ENCODE measurements around the gene GARIN5B. TPM values are rescaled to one million over a fixed set of nuclear protein-coding genes. Genes with fewer than 3 reads are reported as not detected.

Gene GARIN5B
- total RNA-seq, 1 donor from 2014 or later: not detected

DNA sequence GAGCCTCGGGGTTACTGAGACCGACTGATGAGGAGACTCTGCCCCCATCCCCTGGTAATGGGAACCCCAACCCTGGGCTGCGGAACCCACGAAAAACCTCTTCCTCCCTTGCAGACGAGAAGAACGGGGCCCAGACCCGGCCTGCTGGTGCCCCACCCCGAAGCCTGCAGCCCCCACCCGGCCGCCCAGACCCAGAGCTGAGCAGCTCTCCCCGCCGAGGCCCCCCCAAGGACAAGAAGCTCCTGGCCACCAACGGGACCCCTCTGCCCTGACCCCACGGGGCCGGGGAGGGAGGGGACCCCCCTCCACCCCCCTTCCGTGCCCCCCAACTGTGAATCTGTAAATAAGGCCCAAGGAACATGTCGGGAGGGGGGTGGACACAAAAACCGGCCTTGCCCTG is 51.3 kb downstream of the GARIN5B start:
- no peak for ATAC-seq

DNA sequence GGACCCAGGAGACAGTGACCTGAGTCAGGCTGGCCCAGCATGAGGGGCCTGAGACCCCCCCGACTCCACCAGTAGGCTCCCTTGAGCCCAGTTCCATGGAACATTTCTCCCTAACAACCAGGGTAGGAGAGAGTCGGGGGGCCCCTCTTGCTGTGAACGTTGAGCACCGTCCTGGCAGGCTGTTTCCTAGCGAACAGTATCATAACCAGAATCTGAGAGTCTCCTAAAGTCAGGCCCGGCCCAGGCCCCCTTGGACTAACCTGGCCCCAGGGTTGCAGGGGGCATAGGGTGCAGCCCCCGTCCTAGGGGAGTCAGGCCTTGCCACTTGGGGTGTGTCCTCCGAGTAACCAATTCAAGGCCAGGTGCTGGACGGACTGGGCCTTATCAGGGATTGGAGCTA is 51.7 kb downstream of the GARIN5B start:
- Histone ChIP-seq H3K27me3 (ENCODE audit: low read depth) (no peaks in the 10 kb centered on the region), H3K9me3 (no peaks in the 10 kb centered on the region), H3K4me3 (no peak overlapping the region), H3K27ac (no peak overlapping the region), H3K36me3 (no peaks in the 10 kb centered on the region), H3K4me1 (no peaks in the 10 kb centered on the region)
- intact Hi-C loops (cut with DNase I): no loop called here
- TF ChIP-seq, protein P1, sequence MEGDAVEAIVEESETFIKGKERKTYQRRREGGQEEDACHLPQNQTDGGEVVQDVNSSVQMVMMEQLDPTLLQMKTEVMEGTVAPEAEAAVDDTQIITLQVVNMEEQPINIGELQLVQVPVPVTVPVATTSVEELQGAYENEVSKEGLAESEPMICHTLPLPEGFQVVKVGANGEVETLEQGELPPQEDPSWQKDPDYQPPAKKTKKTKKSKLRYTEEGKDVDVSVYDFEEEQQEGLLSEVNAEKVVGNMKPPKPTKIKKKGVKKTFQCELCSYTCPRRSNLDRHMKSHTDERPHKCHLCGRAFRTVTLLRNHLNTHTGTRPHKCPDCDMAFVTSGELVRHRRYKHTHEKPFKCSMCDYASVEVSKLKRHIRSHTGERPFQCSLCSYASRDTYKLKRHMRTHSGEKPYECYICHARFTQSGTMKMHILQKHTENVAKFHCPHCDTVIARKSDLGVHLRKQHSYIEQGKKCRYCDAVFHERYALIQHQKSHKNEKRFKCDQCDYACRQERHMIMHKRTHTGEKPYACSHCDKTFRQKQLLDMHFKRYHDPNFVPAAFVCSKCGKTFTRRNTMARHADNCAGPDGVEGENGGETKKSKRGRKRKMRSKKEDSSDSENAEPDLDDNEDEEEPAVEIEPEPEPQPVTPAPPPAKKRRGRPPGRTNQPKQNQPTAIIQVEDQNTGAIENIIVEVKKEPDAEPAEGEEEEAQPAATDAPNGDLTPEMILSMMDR (IDR thresholded peaks at IDR 0.05): no peak
- ATAC-seq (no peak), DNase-seq (no peak)

More for the DNA sequence above, 51.3 kb downstream of the GARIN5B start:
- Histone ChIP-seq H3K4me1 (no peaks in the 10 kb centered on the region), H3K36me3 (no peaks in the 10 kb centered on the region), H3K27ac (no peak overlapping the region), H3K9me3 (no peaks in the 10 kb centered on the region), H3K4me3 (no peak overlapping the region), H3K27me3 (ENCODE audit: low read depth) (no peaks in the 10 kb centered on the region)
- TF ChIP-seq, protein P1 (IDR thresholded peaks at IDR 0.05): no peak
- intact Hi-C loops (cut with DNase I): no loop called here
- no peak for DNase-seq

DNA sequence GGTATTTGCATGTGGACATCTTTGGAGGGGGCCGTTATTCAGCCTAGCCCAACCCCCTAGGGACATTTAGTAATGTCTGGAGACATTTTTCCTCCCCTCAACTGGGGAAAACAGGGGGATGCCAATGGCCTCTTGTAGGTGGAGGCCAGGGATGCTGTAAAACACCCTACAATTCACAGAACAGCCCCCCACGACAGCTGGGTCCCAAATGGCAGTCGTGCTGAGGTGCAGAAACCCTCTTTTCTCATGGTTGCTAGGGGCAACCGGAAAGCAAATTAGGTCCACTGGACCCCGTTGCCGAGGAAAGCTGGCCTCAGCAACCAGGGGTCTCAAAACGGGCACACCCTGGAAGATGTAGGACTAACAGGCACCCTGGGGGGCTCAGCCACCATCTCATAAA is 52.6 kb downstream of the GARIN5B start:
- H3K9me3 ChIP-seq: no peaks in the 10 kb centered on the region
- no peak for ATAC-seq

DNA sequence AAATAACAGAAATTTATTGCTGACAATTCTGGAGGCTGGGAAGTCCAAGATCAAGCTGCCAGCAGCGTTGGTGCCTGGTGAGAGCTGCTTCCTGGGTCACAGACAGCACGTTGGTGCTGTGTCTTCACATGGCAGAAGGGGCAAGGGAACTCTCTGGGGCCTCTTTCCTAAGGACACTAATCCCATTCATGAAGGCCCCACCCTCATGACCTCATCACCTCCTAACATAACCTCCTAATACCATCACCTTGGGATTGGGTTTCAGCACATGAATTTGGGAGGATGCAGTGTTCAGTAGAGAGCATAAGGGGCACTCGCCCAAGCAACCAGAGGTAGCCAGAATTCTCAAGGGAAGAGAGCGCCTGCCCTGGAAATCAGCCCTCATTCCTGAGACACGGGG is 53.6 kb downstream of the GARIN5B start:
- H3K9me3 ChIP-seq: no peaks in the 10 kb centered on the region
- no peaks in the 10 kb centered on the region for H3K36me3 ChIP-seq
- TF ChIP-seq, protein P1 (IDR thresholded peaks at IDR 0.05): no peak
- ATAC-seq (no peak), DNase-seq (no peak)
- H3K27ac ChIP-seq: no peak overlapping the region
- no peaks in the 10 kb centered on the region for H3K27me3 ChIP-seq (ENCODE audit: low read depth)
- no peaks in the 10 kb centered on the region for H3K4me1 ChIP-seq
- intact Hi-C loops (cut with DNase I): no loop called here
- H3K4me3 ChIP-seq: no peak overlapping the region

More for the DNA sequence above, 52.6 kb downstream of the GARIN5B start:
- Histone ChIP-seq H3K27ac (no peak overlapping the region), H3K27me3 (ENCODE audit: low read depth) (no peaks in the 10 kb centered on the region), H3K4me1 (no peaks in the 10 kb centered on the region), H3K36me3 (no peaks in the 10 kb centered on the region), H3K4me3 (no peak overlapping the region)
- intact Hi-C loops (cut with DNase I): no loop called here
- no peak for DNase-seq
- TF ChIP-seq, protein P1 (IDR thresholded peaks at IDR 0.05): no peak

DNA sequence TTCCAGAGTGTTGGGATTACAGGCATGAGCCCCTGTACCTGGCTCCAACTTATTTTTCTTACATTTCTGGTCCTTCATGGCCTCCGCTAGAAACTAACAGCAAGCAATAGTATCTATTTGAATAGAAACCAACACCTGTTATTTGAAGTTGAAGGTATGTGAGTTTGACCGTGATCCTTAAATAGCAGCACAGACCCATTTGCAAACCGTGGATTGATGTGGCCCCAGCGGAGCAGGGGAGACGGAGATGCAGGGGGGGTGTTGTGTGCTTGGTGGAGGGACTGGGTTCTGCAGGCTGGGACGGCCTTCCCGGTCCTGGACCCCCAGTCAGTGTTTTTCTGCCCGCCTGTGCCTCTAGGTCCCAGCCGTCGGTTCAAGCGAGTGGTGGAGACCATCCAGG is 54.8 kb downstream of the GARIN5B start:
- intact Hi-C loops (cut with DNase I): no loop called here
- Histone ChIP-seq H3K4me1 (no peaks in the 10 kb centered on the region), H3K27me3 (ENCODE audit: low read depth) (no peaks in the 10 kb centered on the region), H3K27ac (no peak overlapping the region), H3K4me3 (no peak overlapping the region), H3K9me3 (no peaks in the 10 kb centered on the region), H3K36me3 (no peaks in the 10 kb centered on the region)
- ATAC-seq (no peak), DNase-seq (no peak)
- TF ChIP-seq, protein P1 (IDR thresholded peaks at IDR 0.05): no peak

DNA sequence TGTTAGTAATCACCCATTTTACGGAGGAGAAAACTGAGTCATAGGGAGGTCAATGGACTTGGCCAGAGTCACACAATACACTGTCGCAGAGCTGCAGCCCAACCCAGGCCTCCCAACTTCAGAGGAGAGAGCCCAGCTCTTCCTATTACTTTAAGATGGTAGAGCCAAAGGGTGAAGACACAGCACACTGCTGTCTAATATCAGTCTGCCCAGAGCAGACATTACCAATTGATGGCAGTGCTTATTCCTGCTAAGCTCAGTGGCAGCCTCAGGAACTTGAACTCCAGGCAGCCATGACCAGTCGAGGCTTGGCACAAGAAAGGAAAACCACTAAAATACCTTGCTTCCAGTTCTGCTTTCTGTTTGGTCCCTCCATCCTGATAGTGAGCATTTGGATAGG is 56.3 kb downstream of the GARIN5B start:
- TF ChIP-seq, protein P1 (IDR thresholded peaks at IDR 0.05): no peak
- ATAC-seq: no peak
- Histone ChIP-seq H3K4me1 (peaks cover 4% of the 10 kb centered on the region), H3K36me3 (no peaks in the 10 kb centered on the region), H3K27me3 (ENCODE audit: low read depth) (no peaks in the 10 kb centered on the region), H3K27ac (no peak overlapping the region), H3K4me3 (no peak overlapping the region), H3K9me3 (no peaks in the 10 kb centered on the region)
- intact Hi-C loops (cut with DNase I): no loop called here
- DNase-seq: no peak

Measured in lower lobe of right lung (tissue), 2 donors.